GM21526 (cell line): ENCODE measurements around the gene ATF3.

ENCODE experiments used
- ATAC-seq: cut with Tn5 transposase; IDR thresholded peaks from one replicate; pipeline ENCODE4 v1.9.1; 2021; ENCODE audit warnings: moderate library complexity; ENCODE audit not compliant: unreplicated experiment, low FRiP score

The ATF3 gene

GRCh38 chr1:212608392-212608958 lies at the start of gene ATF3:
TSS of gene ATF3 (plus strand) at chr1:212608761. CDS start at chr1:212615022, 6,261 bp downstream.
- ATAC-seq = peak; percentile 61

GRCh38 chr1:212559929-212560328 lies 48.6 kb upstream of the ATF3 start:
- ATAC-seq = no peak

- no peak for ATAC-seq
These were observed 47.6 kb upstream of the ATF3 start for GRCh38 chr1:212560933-212561460.

- ATAC-seq = no peak
These were observed 47.0 kb upstream of the ATF3 start for GRCh38 chr1:212561501-212561931.

- ATAC-seq = no peak
These were observed 45.8 kb upstream of the ATF3 start for GRCh38 chr1:212562771-212563170.

GRCh38 chr1:212565079-212565478 lies 43.5 kb upstream of the ATF3 start:
- no peak for ATAC-seq

GRCh38 chr1:212565571-212566305 lies 42.8 kb upstream of the ATF3 start:
- ATAC-seq = no peak

- ATAC-seq = peak; percentile 97
These were observed 41.8 kb upstream of the ATF3 start for GRCh38 chr1:212566522-212567479.

GRCh38 chr1:212567638-212568037 lies 40.9 kb upstream of the ATF3 start:
- ATAC-seq = no peak

- ATAC-seq = no peak
These were observed 39.5 kb upstream of the ATF3 start for GRCh38 chr1:212568978-212569537.

- no peak for ATAC-seq
These were observed 33.8 kb upstream of the ATF3 start for GRCh38 chr1:212574732-212575131.

- ATAC-seq = no peak
These were observed 33.2 kb upstream of the ATF3 start for GRCh38 chr1:212575333-212575732.

- no peak for ATAC-seq
These were observed 30.5 kb upstream of the ATF3 start for GRCh38 chr1:212578041-212578440.

GRCh38 chr1:212581034-212581433 lies 27.5 kb upstream of the ATF3 start:
- ATAC-seq = no peak

GRCh38 chr1:212582291-212582690 lies 26.3 kb upstream of the ATF3 start:
- ATAC-seq = no peak

GRCh38 chr1:212582808-212583615 lies 25.5 kb upstream of the ATF3 start:
- ATAC-seq = no peak

GRCh38 chr1:212583643-212584042 lies 24.9 kb upstream of the ATF3 start:
- no peak for ATAC-seq

- no peak for ATAC-seq
These were observed 24.3 kb upstream of the ATF3 start for GRCh38 chr1:212584092-212584886.

- no peak for ATAC-seq
These were observed 23.4 kb upstream of the ATF3 start for GRCh38 chr1:212585210-212585609.
